GM13977 (cell line): ENCODE data around the gene SLC25A5.
"Not testable (repeated sequence)": the region's sequence is repeated elsewhere in the genome, so short reads cannot be mapped to it uniquely, and the experiment has no call there.

Experiments used
- DNase-seq: peaks from one replicate; pipeline ENCODE4 v3.0.0; 2012; ENCODE audit warnings: low spot score
- CTCF ChIP-seq: IDR thresholded peaks from 2 replicates; pipeline ENCODE4 v1.5.1; 2012; ENCODE audit warnings: mild to moderate bottlenecking, control low read depth; ENCODE audit not compliant: insufficient read depth; ENCODE audit errors: extremely low read depth, missing control alignments
- in situ Hi-C: fragments of 300-500 bp; cut with MboI; formaldehyde crosslinking; loops from one replicate; pipeline ENCODE4 v1.12.0; 2022; ENCODE audit warnings: low sequenced_read_pairs, low pct_unique_long_range_greater_than_20kb, mixed read lengths, inconsistent platforms; ENCODE audit not compliant: unreplicated experiment

The SLC25A5 gene

GRCh38 chrX:119492463-119492862 lies 24.2 kb downstream of the SLC25A5 start:
- no peak for TF ChIP-seq CTCF
- in situ Hi-C loops, result no loop called here
- DNase-seq, result no peak

GRCh38 chrX:119493851-119494495 lies 25.7 kb downstream of the SLC25A5 start:
- DNase-seq, in situ Hi-C loops: not testable (repeated sequence)

- TF ChIP-seq CTCF, result no peak
- in situ Hi-C loops, result no loop called here
- no peak for DNase-seq
Measured at GRCh38 chrX:119495734-119496726, 27.8 kb downstream of the SLC25A5 start.

- TF ChIP-seq CTCF, result no peak
- in situ Hi-C loops, result no loop called here
- no peak for DNase-seq
Measured at GRCh38 chrX:119497185-119497584, 28.9 kb downstream of the SLC25A5 start.

GRCh38 chrX:119500061-119500800 lies 32.0 kb downstream of the SLC25A5 start:
- TF ChIP-seq CTCF, result no peak
- DNase-seq, result no peak
- in situ Hi-C loops, result loop anchor here (25.0 kb wide), 2 partner anchors 237 to 387 kb away; partner anchors contain the start of gene AKAP14

- in situ Hi-C loops, result loop anchor here (25.0 kb wide), 2 partner anchors 236 to 386 kb away; partner anchors contain the start of gene AKAP14
- DNase-seq, result no peak
- no peak for TF ChIP-seq CTCF
Measured at GRCh38 chrX:119501511-119502148, 33.4 kb downstream of the SLC25A5 start.
